Measurements from ENCODE around the gene CCT6B. TPM values are rescaled to one million over a fixed set of nuclear protein-coding genes. Genes with fewer than 3 reads are reported as not detected.

Gene CCT6B
- total RNA-seq, 1 donor from 2014 or later: 2.4 TPM

- no peak for DNase-seq (ENCODE audit: low read depth)
- no peaks in the 10 kb centered on the region for H3K27me3 ChIP-seq (ENCODE audit: control insufficient read depth, insufficient read depth, low read length)
- H3K4me3 ChIP-seq (ENCODE audit: low read depth, low read length): no peak overlapping the region
- H3K36me3 ChIP-seq (ENCODE audit: control insufficient read depth, insufficient read depth, low read length): no peaks in the 10 kb centered on the region
- no peak for TF ChIP-seq CTCF (IDR thresholded peaks at IDR 0.05; ENCODE audit: insufficient read depth, low read length, poor library complexity, severe bottlenecking)
These were observed 26.0 kb upstream of the CCT6B start for GRCh38 chr17:34987232-34987631.

GRCh38 chr17:34981538-34982241 lies 20.4 kb upstream of the CCT6B start:
- H3K4me3 ChIP-seq (ENCODE audit: low read depth, low read length): peak overlapping the region; percentile 72
- no peaks in the 10 kb centered on the region for H3K36me3 ChIP-seq (ENCODE audit: control insufficient read depth, insufficient read depth, low read length)
- H3K27me3 ChIP-seq (ENCODE audit: control insufficient read depth, insufficient read depth, low read length): no peaks in the 10 kb centered on the region
- DNase-seq (ENCODE audit: low read depth): no peak
- TF ChIP-seq CTCF (IDR thresholded peaks at IDR 0.05; ENCODE audit: insufficient read depth, low read length, poor library complexity, severe bottlenecking): no peak

GRCh38 chr17:34980681-34981537 lies 19.6 kb upstream of the CCT6B start:
- peak; percentile 55 for DNase-seq (ENCODE audit: low read depth)
- H3K27me3 ChIP-seq (ENCODE audit: control insufficient read depth, insufficient read depth, low read length): no peaks in the 10 kb centered on the region
- no peaks in the 10 kb centered on the region for H3K36me3 ChIP-seq (ENCODE audit: control insufficient read depth, insufficient read depth, low read length)
- peak overlapping the region; percentile 72 for H3K4me3 ChIP-seq (ENCODE audit: low read depth, low read length)
- TF ChIP-seq CTCF (IDR thresholded peaks at IDR 0.05; ENCODE audit: insufficient read depth, low read length, poor library complexity, severe bottlenecking): peak; percentile 42

- Histone ChIP-seq H3K4me3 (ENCODE audit: low read depth, low read length) (peak within 1 kb of the TSS; percentile 72), H3K36me3 (ENCODE audit: control insufficient read depth, insufficient read depth, low read length) (no peaks in the 10 kb centered on the region), H3K27me3 (ENCODE audit: control insufficient read depth, insufficient read depth, low read length) (no peaks in the 10 kb centered on the region)
- DNase-seq (ENCODE audit: low read depth): peak; percentile 65
- no peak for TF ChIP-seq CTCF (IDR thresholded peaks at IDR 0.05; ENCODE audit: insufficient read depth, low read length, poor library complexity, severe bottlenecking)
These were observed 19.1 kb upstream of the CCT6B start, which contains the start of gene LIG3 for GRCh38 chr17:34980353-34980680. Gene LIG3, plus strand, starts transcription at chr17:34980512. Its CDS starts 2,494 bp downstream, at chr17:34983006.

GRCh38 chr17:34979650-34980352 lies 18.5 kb upstream of the CCT6B start:
- DNase-seq (ENCODE audit: low read depth): no peak
- no peak for TF ChIP-seq CTCF (IDR thresholded peaks at IDR 0.05; ENCODE audit: insufficient read depth, low read length, poor library complexity, severe bottlenecking)

More at GRCh38 chr17:34979650-34980352, 18.5 kb upstream of the CCT6B start:
- no peaks in the 10 kb centered on the region for H3K36me3 ChIP-seq (ENCODE audit: control insufficient read depth, insufficient read depth, low read length)
- H3K27me3 ChIP-seq (ENCODE audit: control insufficient read depth, insufficient read depth, low read length): no peaks in the 10 kb centered on the region
- H3K4me3 ChIP-seq (ENCODE audit: low read depth, low read length): peak overlapping the region; percentile 72
